GM12878 (cell line): Measurements from ENCODE around the gene S100A12. TPM values are rescaled to one million over a fixed set of nuclear protein-coding genes. Genes with fewer than 3 reads are reported as not detected.

Experiments used
- ATAC-seq: fragments of 200-7000 bp; cut with Tn5 transposase; 3 replicates; pipeline ENCODE4 v1.9.1; 2020; ENCODE audit warnings: mild to moderate bottlenecking, moderate library complexity
- BruUV-seq: library from RNA; stranded (reverse); fragments of 400-500 nt; replicated peaks from 2 replicates; lab custom pipeline; 2021; lab: Mats Ljungman, UMichigan
- CTCF ChIA-PET: fragments of 300-600 bp; sonication (Branson Sonifier 250); formaldehyde crosslinking; extraction: SDS; loops from one replicate; lab custom pipeline; 2021; ENCODE audit warnings: inconsistent platforms; lab: Yijun Ruan, JAX
- POLR2A ChIA-PET: fragments of 350-600 bp; formaldehyde crosslinking; extraction: SDS; loops from one replicate; lab custom pipeline; 2021; ENCODE audit warnings: inconsistent platforms; lab: Charles Lee
- RAD21 ChIA-PET: fragments of 300-600 bp; sonication (Branson Sonifier 250); formaldehyde crosslinking; loops from one replicate; lab custom pipeline; 2023; ENCODE audit warnings: antibody characterized with exemption; ENCODE audit not compliant: unreplicated experiment; lab: Charles Lee
- SMC1A ChIA-PET: fragments of 300-600 bp; sonication (Branson Sonifier 250); formaldehyde crosslinking; loops from one replicate; lab custom pipeline; 2023; ENCODE audit not compliant: unreplicated experiment, uncharacterized antibody; lab: Charles Lee
- DNase-seq: peaks from one replicate; pipeline ENCODE4 v3.0.0-alpha.2; 2011; ENCODE audit warnings: low read depth, low spot score
- FAIRE-seq: peaks from 3 replicates; lab custom pipeline; 2011; peaks lifted over from hg19 to GRCh38; lab: Jason Lieb, UNC
- H2AFZ ChIP-seq: 2 replicates; pipeline ENCODE4 v1.6.0; 2011; ENCODE audit warnings: low read depth, low read length, control low read depth; ENCODE audit not compliant: control insufficient read depth
- H3K27ac ChIP-seq: 2 replicates; pipeline ENCODE4 v1.5.1; 2011; ENCODE audit warnings: control low read depth; ENCODE audit not compliant: control insufficient read depth, insufficient read depth
- H3K27me3 ChIP-seq, 2 experiments: replicated peaks in 1 of 2; 2 replicates each; pipeline versions ENCODE4 v1.6.0 to v1.6.1; 2011; ENCODE audit warnings: low read length in 1 of 2; ENCODE audit not compliant: control insufficient read depth in 2 of 2, insufficient read depth in 2 of 2
- H3K36me3 ChIP-seq, 2 experiments: 2 replicates each; pipeline ENCODE4 v1.5.1; 2011; ENCODE audit warnings: low read length in 1 of 2; ENCODE audit not compliant: control insufficient read depth in 2 of 2, insufficient read depth in 2 of 2
- H3K4me1 ChIP-seq: 2 replicates; pipeline ENCODE4 v1.6.1; 2011; ENCODE audit warnings: mild to moderate bottlenecking, low read length, moderate library complexity, mixed read lengths; ENCODE audit not compliant: control insufficient read depth, insufficient read depth
- H3K4me2 ChIP-seq: 2 replicates; pipeline ENCODE4 v1.6.0; 2011; ENCODE audit warnings: control low read depth; ENCODE audit not compliant: control insufficient read depth, insufficient read depth
- H3K4me3 ChIP-seq: fragments of 200-600 bp; sonication (generic); 2 replicates; pipeline ENCODE4 v1.5.1; 2016
- H3K79me2 ChIP-seq: 2 replicates; pipeline ENCODE4 v1.6.0; 2011; ENCODE audit warnings: low read length; ENCODE audit not compliant: control insufficient read depth, insufficient read depth
- H3K9ac ChIP-seq: 2 replicates; pipeline ENCODE4 v1.8.0; 2011; ENCODE audit warnings: low read length, control low read depth, mixed read lengths; ENCODE audit not compliant: control insufficient read depth, insufficient read depth
- H3K9me3 ChIP-seq: replicated peaks from 3 replicates; pipeline ENCODE4 v1.5.1; 2011; ENCODE audit warnings: mild to moderate bottlenecking, low read length; ENCODE audit not compliant: control insufficient read depth, insufficient read depth
- H4K20me1 ChIP-seq: 2 replicates; pipeline ENCODE4 v1.6.0; 2011; ENCODE audit not compliant: control insufficient read depth, insufficient read depth
- BACH1 ChIP-seq: fragments of 450-650 bp; IDR thresholded peaks from 2 replicates; pipeline ENCODE4 v1.6.1; 2017; ENCODE audit warnings: mild to moderate bottlenecking, borderline replicate concordance
- BCL11A ChIP-seq: IDR thresholded peaks from 2 replicates; pipeline ENCODE4 v1.6.1; 2011; ENCODE audit warnings: low read depth, low read length
- BCL3 ChIP-seq: IDR thresholded peaks from 2 replicates; pipeline ENCODE4 v1.6.1; 2011; ENCODE audit warnings: borderline replicate concordance, low read depth, mild to moderate bottlenecking, moderate library complexity, low read length; ENCODE audit not compliant: insufficient read depth, poor library complexity, severe bottlenecking
- BHLHE40 ChIP-seq, 2 experiments: fragments of 450-650 bp in 1 of 2; IDR thresholded peaks; 2 replicates each; pipeline ENCODE4 v1.6.1; 2011 to 2017; ENCODE audit warnings: low read depth in 2 of 2, borderline replicate concordance in 1 of 2, improper control_type of control experiment in 1 of 2, low read length in 1 of 2, mild to moderate bottlenecking in 1 of 2
- FOXK2 ChIP-seq: fragments of 450-650 bp; IDR thresholded peaks from 2 replicates; pipeline ENCODE4 v1.6.1; 2017; ENCODE audit warnings: mild to moderate bottlenecking, moderate library complexity
- GABPA ChIP-seq: IDR thresholded peaks from 2 replicates; pipeline ENCODE4 v1.6.1; 2014; ENCODE audit warnings: antibody characterized with exemption, low read depth, mild to moderate bottlenecking, inconsistent platforms
- IKZF1 ChIP-seq: fragments of 450-650 bp; conservative IDR thresholded peaks from 2 replicates; pipeline ENCODE4 v1.6.1; 2017; ENCODE audit warnings: antibody characterized with exemption, mild to moderate bottlenecking
- MTA3 ChIP-seq: IDR thresholded peaks from 2 replicates; pipeline ENCODE4 v1.6.1; 2012; ENCODE audit warnings: low read length, inconsistent platforms, borderline replicate concordance
- NFXL1 ChIP-seq: fragments of 450-650 bp; IDR thresholded peaks from 2 replicates; pipeline ENCODE4 v1.6.1; 2017; ENCODE audit warnings: antibody characterized with exemption, mild to moderate bottlenecking, borderline replicate concordance
- SMAD1 ChIP-seq: fragments of 450-650 bp; IDR thresholded peaks from 2 replicates; pipeline ENCODE4 v1.6.1; 2018; ENCODE audit warnings: mild to moderate bottlenecking, low read depth; ENCODE audit not compliant: partially characterized antibody
- SMAD5 ChIP-seq: IDR thresholded peaks from 2 replicates; pipeline ENCODE4 v1.6.1; 2016; ENCODE audit warnings: antibody characterized with exemption, low read depth
- SPI1 ChIP-seq: IDR thresholded peaks from 2 replicates; pipeline ENCODE4 v1.6.1; 2011; ENCODE audit warnings: low read depth, mild to moderate bottlenecking, low read length, moderate library complexity, borderline replicate concordance; ENCODE audit not compliant: insufficient read depth
- ZBTB40 ChIP-seq: fragments of 450-650 bp; IDR thresholded peaks from 2 replicates; pipeline ENCODE4 v1.6.1; 2016; ENCODE audit warnings: mild to moderate bottlenecking, moderate library complexity, borderline replicate concordance
- ZNF274 ChIP-seq: IDR thresholded peaks from one replicate; pipeline ENCODE4 v1.8.0; 2011; ENCODE audit not compliant: insufficient read length, insufficient read depth
- WGBS: methylation state at CpG from one replicate; pipeline ENCODE4 v1.1.6; 2016; ENCODE audit warnings: low lambda C conversion rate; ENCODE audit not compliant: insufficient replicate concordance, insufficient coverage; ENCODE audit errors: missing lambda C conversion rate; 5-methylcytosine and 5-hydroxymethylcytosine counted together
- in situ Hi-C: fragments of 300-500 bp; cut with MboI; formaldehyde crosslinking; loops from 9 replicates; pipeline ENCODE4 v1.14.3; 2018; ENCODE audit warnings: mixed read lengths
- intact Hi-C: fragments of 100-400 bp; cut with micrococcal nuclease; formaldehyde crosslinking; loops from one replicate; pipeline ENCODE4 v1.14.2; 2022; ENCODE audit not compliant: unreplicated experiment
- polyA plus RNA-seq, 11 experiments: library from polyadenylated mRNA; depleted of rRNA in 4 of 11; unstranded in 6 of 11; stranded (reverse) in 5 of 11; fragments of >200 nt; fragmentation: Nextera tagmentation in 4 of 11; fragmentation: Illumina TruSeq in 1 of 11; extraction: Ambion mirVana in 4 of 11; extraction: Trizol in 1 of 11; gene quantifications; 1 replicate in 1 of 11; 2 replicates in 10 of 11; pipeline versions ENCODE4 v1.2.1 to v1.2.3, GENCODE V29; 2011 to 2016; ENCODE audit warnings: inconsistent platforms in 2 of 11, missing spikeins in 2 of 11, low read depth in 1 of 11
- total RNA-seq, 4 experiments: library from RNA; depleted of rRNA in 3 of 4; stranded (reverse); fragments of >200 nt in 3 of 4; fragmentation: Illumina TruSeq in 1 of 4; extraction: Trizol in 1 of 4; gene quantifications; 2 replicates each; pipeline versions ENCODE4 v1.2.1 to v1.2.3, GENCODE V29; 2013 to 2021

Gene S100A12
- total and polyA plus RNA-seq, 10 of the 15 experiments (the other 5 are each of a cell fraction or from before 2014, with no cell fraction given) = not detected

- H3K27me3 ChIP-seq = peaks cover 0 to 2% of the 10 kb centered on the region in 2 experiments; a peak in 1 of 4 replicates
- FAIRE-seq (no peak), ATAC-seq (no peak), DNase-seq (no peak)
- H3K4me1 ChIP-seq = no peaks in the 10 kb centered on the region
- in situ Hi-C loops (no loop called here), intact Hi-C loops (no loop called here)
- H3K79me2 ChIP-seq = no peaks in the 10 kb centered on the region
- WGBS = 0% methylated on average over 1 of the region's 1 CpG
- no peaks in the 10 kb centered on the region for H3K36me3 ChIP-seq
- H3K9ac ChIP-seq = no peak overlapping the region
- H3K4me2 ChIP-seq = no peak overlapping the region
- no peaks in the 10 kb centered on the region for H3K9me3 ChIP-seq
- H3K4me3 ChIP-seq = no peak overlapping the region
- no peak for TF ChIP-seq BCL3
- H3K27ac ChIP-seq = no peak overlapping the region
- POLR2A ChIA-PET = no interaction called here
- SMC1A ChIA-PET = no interaction called here
- CTCF ChIA-PET = no interaction called here
- H2AFZ ChIP-seq = no peak overlapping the region
- BruUV-seq = no TSS peak
- RAD21 ChIA-PET = no interaction called here
- H4K20me1 ChIP-seq = no peaks in the 10 kb centered on the region
Observed at GRCh38 chr1:153389401-153389800, 14.0 kb upstream of the S100A12 start.

- Histone ChIP-seq H3K4me1 (no peaks in the 10 kb centered on the region), H3K9me3 (no peaks in the 10 kb centered on the region), H3K27me3 (peaks cover 0 to 2% of the 10 kb centered on the region in 2 experiments; a peak in 1 of 4 replicates), H3K4me2 (no peak overlapping the region), H4K20me1 (no peaks in the 10 kb centered on the region), H2AFZ (no peak overlapping the region), H3K27ac (no peak overlapping the region), H3K4me3 (no peak overlapping the region), H3K79me2 (no peaks in the 10 kb centered on the region), H3K36me3 (no peaks in the 10 kb centered on the region), H3K9ac (no peak overlapping the region)
- POLR2A ChIA-PET = no interaction called here
- DNase-seq = no peak
- CTCF ChIA-PET = no interaction called here
- no peak for FAIRE-seq
- intact Hi-C loops = no loop called here
- no TSS peak for BruUV-seq
- WGBS = 0% methylated on average over 4 of the region's 4 CpGs
- RAD21 ChIA-PET = no interaction called here
- SMC1A ChIA-PET = no interaction called here
- in situ Hi-C loops = no loop called here
- ATAC-seq = no peak
- TF ChIP-seq NFXL1 (no peak), GABPA (no peak), SMAD1 (no peak), BCL11A (no peak), ZNF274 (no peak), FOXK2 (no peak), MTA3 (no peak), BHLHE40 (IDR thresholded peaks at IDR 0.05; ENCODE audit: borderline replicate concordance in 1 of 2, low read depth in 2 of 2, low read length in 1 of 2) (no peak), SPI1 (no peak), ZBTB40 (no peak), BACH1 (no peak), IKZF1 (no peak), SMAD5 (no peak)
Observed at GRCh38 chr1:153387785-153388184, 12.4 kb upstream of the S100A12 start.
